ENCODE measurements around the gene GNA12.

DNA sequence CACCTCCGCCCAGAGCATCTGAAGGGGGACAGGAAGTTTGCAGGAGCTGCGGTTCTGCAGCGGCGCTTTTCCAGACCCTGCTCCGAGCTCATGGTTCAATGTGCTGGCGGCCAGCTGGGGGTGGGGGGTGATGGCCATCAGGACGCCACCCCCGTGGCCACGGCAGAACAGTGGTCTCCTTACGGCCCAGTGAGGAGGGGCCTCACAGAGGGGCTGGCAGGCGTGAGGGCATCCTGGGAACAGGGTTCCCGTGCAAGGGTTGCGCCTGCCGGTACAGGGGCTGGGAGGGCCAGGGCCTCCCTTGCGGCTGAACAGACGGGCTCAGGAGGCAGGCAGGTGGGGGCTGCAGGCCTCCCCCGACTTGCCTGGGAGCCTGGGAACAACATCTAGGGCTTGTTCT is 39.0 kb upstream of the GNA12 start:
- TF ChIP-seq CTCF (IDR thresholded peaks at IDR 0.05; ENCODE audit: low read depth, low read length, missing input control) (no peak), GABPA (IDR thresholded peaks at IDR 0.05 in 1 of 2, conservative IDR thresholded peaks at IDR 0.05 in 1 of 2) (no peak), MAX (IDR thresholded peaks at IDR 0.05) (no peak), ATF3 (IDR thresholded peaks at IDR 0.05) (no peak), RAD21 (IDR thresholded peaks at IDR 0.05) (no peak), TAF1 (conservative IDR thresholded peaks at IDR 0.05) (no peak)

Data from liver (tissue), 3 donors.